Measurements from ENCODE around the gene CD93.

DNA sequence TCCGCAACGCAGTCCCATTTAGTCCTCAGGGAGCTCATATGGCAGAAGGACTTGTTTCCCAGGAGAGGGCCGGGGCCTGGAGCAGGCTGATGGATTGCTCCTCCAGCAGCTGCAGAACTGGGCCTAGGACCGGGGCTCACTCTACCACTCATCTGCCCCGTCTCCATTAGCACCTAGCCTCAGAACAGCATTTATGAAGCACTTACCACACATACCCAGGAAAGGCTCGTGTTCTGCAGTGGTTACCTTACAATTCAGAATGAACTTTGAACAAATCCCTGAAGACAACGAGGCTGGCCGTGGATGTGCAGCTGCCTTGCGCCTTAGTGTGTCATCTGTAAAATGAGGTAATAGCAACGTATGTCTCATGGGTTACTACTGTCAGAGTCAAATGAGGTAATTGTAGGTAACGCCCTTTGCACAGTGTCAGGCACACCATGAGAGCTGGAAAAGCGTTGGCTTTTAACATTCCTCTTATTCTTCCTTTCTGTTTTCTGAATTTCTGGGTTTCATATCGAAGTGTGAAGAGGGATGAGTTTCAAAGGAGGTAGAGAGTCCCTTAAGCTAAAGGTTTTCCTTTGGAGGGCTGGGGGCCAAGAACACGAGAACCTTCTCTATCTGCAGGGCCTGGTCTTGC, 46.3 kb upstream of the CD93 start:
- TF ChIP-seq, protein P1, sequence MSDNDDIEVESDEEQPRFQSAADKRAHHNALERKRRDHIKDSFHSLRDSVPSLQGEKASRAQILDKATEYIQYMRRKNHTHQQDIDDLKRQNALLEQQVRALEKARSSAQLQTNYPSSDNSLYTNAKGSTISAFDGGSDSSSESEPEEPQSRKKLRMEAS (IDR thresholded peaks at IDR 0.05): no peak
- TF ChIP-seq, protein P2, sequence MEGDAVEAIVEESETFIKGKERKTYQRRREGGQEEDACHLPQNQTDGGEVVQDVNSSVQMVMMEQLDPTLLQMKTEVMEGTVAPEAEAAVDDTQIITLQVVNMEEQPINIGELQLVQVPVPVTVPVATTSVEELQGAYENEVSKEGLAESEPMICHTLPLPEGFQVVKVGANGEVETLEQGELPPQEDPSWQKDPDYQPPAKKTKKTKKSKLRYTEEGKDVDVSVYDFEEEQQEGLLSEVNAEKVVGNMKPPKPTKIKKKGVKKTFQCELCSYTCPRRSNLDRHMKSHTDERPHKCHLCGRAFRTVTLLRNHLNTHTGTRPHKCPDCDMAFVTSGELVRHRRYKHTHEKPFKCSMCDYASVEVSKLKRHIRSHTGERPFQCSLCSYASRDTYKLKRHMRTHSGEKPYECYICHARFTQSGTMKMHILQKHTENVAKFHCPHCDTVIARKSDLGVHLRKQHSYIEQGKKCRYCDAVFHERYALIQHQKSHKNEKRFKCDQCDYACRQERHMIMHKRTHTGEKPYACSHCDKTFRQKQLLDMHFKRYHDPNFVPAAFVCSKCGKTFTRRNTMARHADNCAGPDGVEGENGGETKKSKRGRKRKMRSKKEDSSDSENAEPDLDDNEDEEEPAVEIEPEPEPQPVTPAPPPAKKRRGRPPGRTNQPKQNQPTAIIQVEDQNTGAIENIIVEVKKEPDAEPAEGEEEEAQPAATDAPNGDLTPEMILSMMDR (IDR thresholded peaks at IDR 0.05; ENCODE audit: control extremely low read depth in 1 of 3, insufficient read depth in 1 of 3, low read depth in 1 of 3, low read length in 3 of 3): no peak
- TF ChIP-seq EZH2 (IDR thresholded peaks at IDR 0.05; ENCODE audit: low read depth, low read length, severe bottlenecking) (no peak), GABPA (IDR thresholded peaks at IDR 0.05; ENCODE audit: borderline replicate concordance, insufficient read depth, low read length) (no peak)
- TF ChIP-seq, protein P3, sequence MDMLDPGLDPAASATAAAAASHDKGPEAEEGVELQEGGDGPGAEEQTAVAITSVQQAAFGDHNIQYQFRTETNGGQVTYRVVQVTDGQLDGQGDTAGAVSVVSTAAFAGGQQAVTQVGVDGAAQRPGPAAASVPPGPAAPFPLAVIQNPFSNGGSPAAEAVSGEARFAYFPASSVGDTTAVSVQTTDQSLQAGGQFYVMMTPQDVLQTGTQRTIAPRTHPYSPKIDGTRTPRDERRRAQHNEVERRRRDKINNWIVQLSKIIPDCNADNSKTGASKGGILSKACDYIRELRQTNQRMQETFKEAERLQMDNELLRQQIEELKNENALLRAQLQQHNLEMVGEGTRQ (IDR thresholded peaks at IDR 0.05; ENCODE audit: low read length): no peak

All from H1 (cell line).